Neural progenitor cell (in vitro differentiated cells): ENCODE measurements around the gene CDSN. TPM values are rescaled to one million over a fixed set of nuclear protein-coding genes. Genes with fewer than 3 reads are reported as not detected.

Source experiments
- DNase-seq: peaks from one replicate; pipeline ENCODE4 v3.0.0-alpha.2; 2016; ENCODE audit warnings: low spot score
- H2AFZ ChIP-seq: fragments of 200-600 bp; sonication (generic); replicated peaks from 2 replicates; pipeline ENCODE4 v1.6.1; 2016; ENCODE audit warnings: antibody characterized with exemption
- H3F3A ChIP-seq: fragments of 200-600 bp; sonication (generic); 2 replicates; pipeline ENCODE4 v1.6.1; 2016; ENCODE audit warnings: antibody characterized with exemption, low read depth
- H3K27ac ChIP-seq: fragments of 200-600 bp; sonication (generic); 2 replicates; pipeline ENCODE4 v1.5.1; 2016; ENCODE audit warnings: mild to moderate bottlenecking
- H3K27me3 ChIP-seq: fragments of 200-600 bp; sonication (generic); 2 replicates; pipeline ENCODE4 v1.6.1; 2016; ENCODE audit warnings: mild to moderate bottlenecking, moderate library complexity
- H3K36me3 ChIP-seq: fragments of 200-600 bp; sonication (generic); 2 replicates; pipeline ENCODE4 v1.5.1; 2016
- H3K4me1 ChIP-seq: fragments of 200-600 bp; sonication (generic); 2 replicates; pipeline ENCODE4 v1.6.1; 2016; ENCODE audit warnings: mixed run types
- H3K4me2 ChIP-seq: fragments of 200-600 bp; sonication (generic); 2 replicates; pipeline ENCODE4 v1.6.1; 2016
- H3K4me3 ChIP-seq: fragments of 200-600 bp; sonication (generic); 2 replicates; pipeline ENCODE4 v1.5.1; 2016
- H3K79me2 ChIP-seq: fragments of 200-600 bp; sonication (generic); 2 replicates; pipeline ENCODE4 v1.6.1; 2016; ENCODE audit warnings: low read depth
- H3K9ac ChIP-seq: fragments of 200-600 bp; sonication (generic); 2 replicates; pipeline ENCODE4 v1.6.1; 2016
- H3K9me3 ChIP-seq: fragments of 200-600 bp; sonication (generic); 2 replicates; pipeline ENCODE4 v1.5.1; 2016; ENCODE audit warnings: low read depth
- H4K20me1 ChIP-seq: fragments of 200-600 bp; sonication (generic); 2 replicates; pipeline ENCODE4 v1.6.1; 2016; ENCODE audit warnings: low read depth
- H3K27ac Mint-ChIP-seq: 3 replicates; pipeline ENCODE4 v1.8.0; 2021; ENCODE audit warnings: mixed read lengths
- H3K27me3 Mint-ChIP-seq: 2 replicates; pipeline ENCODE4 v1.8.0; 2022; ENCODE audit warnings: low read depth, mild to moderate bottlenecking, inconsistent platforms, moderate library complexity, mixed read lengths; ENCODE audit not compliant: insufficient read depth
- H3K36me3 Mint-ChIP-seq: 3 replicates; pipeline ENCODE4 v1.8.0; 2021; ENCODE audit warnings: mixed read lengths
- H3K4me1 Mint-ChIP-seq: 3 replicates; pipeline ENCODE4 v1.8.0; 2021; ENCODE audit warnings: mixed read lengths
- H3K4me3 Mint-ChIP-seq: 3 replicates; pipeline ENCODE4 v1.8.0; 2021; ENCODE audit warnings: mild to moderate bottlenecking, moderate library complexity, mixed read lengths
- H3K9me3 Mint-ChIP-seq: 3 replicates; pipeline ENCODE4 v1.8.0; 2020; ENCODE audit warnings: mixed read lengths
- CTCF ChIP-seq: fragments of 200-600 bp; sonication (generic); IDR thresholded peaks from 2 replicates; pipeline ENCODE4 v1.5.1; 2017; ENCODE audit warnings: antibody characterized with exemption, mild to moderate bottlenecking
- EZH2 ChIP-seq: fragments of 200-600 bp; sonication (generic); IDR thresholded peaks from 2 replicates; pipeline ENCODE4 v1.6.1; 2017; ENCODE audit warnings: antibody characterized with exemption, mild to moderate bottlenecking, moderate library complexity
- EZH2phosphoT487 ChIP-seq: fragments of 200-600 bp; sonication (generic); IDR thresholded peaks from 2 replicates; pipeline ENCODE4 v1.6.1; 2017; ENCODE audit warnings: antibody characterized with exemption
- total RNA-seq: library from RNA; depleted of rRNA; stranded (reverse); fragments of >200 nt; gene quantifications from 2 replicates; pipeline ENCODE4 v1.2.3, GENCODE V29; 2015; ENCODE audit warnings: low replicate concordance

The CDSN gene
- total RNA-seq, 1 donor from 2014 or later, result not detected

- H3K4me3 Mint-ChIP-seq, result no peak overlapping the region
- H3K9ac ChIP-seq, result no peak overlapping the region
- H3K4me3 ChIP-seq, result no peak overlapping the region
- H3K27me3 ChIP-seq, result peaks cover 12% of the 10 kb centered on the region
- H3K27ac ChIP-seq, result no peak overlapping the region
- no peaks in the 10 kb centered on the region for H3K9me3 Mint-ChIP-seq
- DNase-seq, result no peak
- H3K4me1 Mint-ChIP-seq, result peaks cover 15% of the 10 kb centered on the region
- H3K27ac Mint-ChIP-seq, result no peak overlapping the region
- TF ChIP-seq CTCF (no peak), EZH2phosphoT487 (no peak), EZH2 (no peak)
- no peak overlapping the region for H3K4me2 ChIP-seq
- H3F3A ChIP-seq, result peaks cover 14% of the 10 kb centered on the region
- H3K9me3 ChIP-seq, result no peaks in the 10 kb centered on the region
- H2AFZ ChIP-seq, result no peak overlapping the region
- no peaks in the 10 kb centered on the region for H3K36me3 ChIP-seq
- H3K36me3 Mint-ChIP-seq, result peaks cover 6% of the 10 kb centered on the region
- H3K4me1 ChIP-seq, result peaks cover 3% of the 10 kb centered on the region
- no peaks in the 10 kb centered on the region for H3K79me2 ChIP-seq
- H4K20me1 ChIP-seq, result no peaks in the 10 kb centered on the region
- peaks cover 4% of the 10 kb centered on the region for H3K27me3 Mint-ChIP-seq
Observed at GRCh38 chr6:31162463-31163165, 42.4 kb upstream of the CDSN start.

- Histone ChIP-seq H3F3A (peaks cover 14% of the 10 kb centered on the region), H4K20me1 (no peaks in the 10 kb centered on the region), H3K79me2 (peaks cover 10% of the 10 kb centered on the region), H3K27ac (no peak overlapping the region), H3K4me1 (peaks cover 10% of the 10 kb centered on the region), H3K9ac (no peak overlapping the region), H3K27me3 (peaks cover 12% of the 10 kb centered on the region), H3K9me3 (no peaks in the 10 kb centered on the region), H3K4me3 (no peak overlapping the region), H3K4me2 (no peak overlapping the region), H2AFZ (no peak overlapping the region), H3K36me3 (no peaks in the 10 kb centered on the region)
- no peak overlapping the region for H3K4me3 Mint-ChIP-seq
- no peaks in the 10 kb centered on the region for H3K9me3 Mint-ChIP-seq
- H3K36me3 Mint-ChIP-seq, result peaks cover 6% of the 10 kb centered on the region
- no peak overlapping the region for H3K27ac Mint-ChIP-seq
- peaks cover 4% of the 10 kb centered on the region for H3K27me3 Mint-ChIP-seq
- TF ChIP-seq EZH2 (no peak), CTCF (no peak), EZH2phosphoT487 (no peak)
- DNase-seq, result no peak
- H3K4me1 Mint-ChIP-seq, result peaks cover 23% of the 10 kb centered on the region
Observed at GRCh38 chr6:31161216-31162126, 41.2 kb upstream of the CDSN start.

GRCh38 chr6:31158863-31159855 lies 38.9 kb upstream of the CDSN start:
- H3K4me1 Mint-ChIP-seq, result peaks cover 26% of the 10 kb centered on the region
- H3K4me3 ChIP-seq, result peak overlapping the region; percentile 87

More at GRCh38 chr6:31158863-31159855, 38.9 kb upstream of the CDSN start:
- Mint-ChIP-seq H3K27ac (peak overlapping the region; percentile 33), H3K9me3 (no peaks in the 10 kb centered on the region), H3K36me3 (peaks cover 14% of the 10 kb centered on the region), H3K27me3 (peaks cover 2% of the 10 kb centered on the region), H3K4me3 (peak overlapping the region; percentile 98)
- H4K20me1 ChIP-seq, result no peaks in the 10 kb centered on the region
- H3K36me3 ChIP-seq, result peaks cover 5% of the 10 kb centered on the region
- TF ChIP-seq EZH2 (no peak), CTCF (peak; percentile 24), EZH2phosphoT487 (no peak)
- H3K9ac ChIP-seq, result peak overlapping the region; percentile 50
- peaks cover 11% of the 10 kb centered on the region for H3K79me2 ChIP-seq
- H2AFZ ChIP-seq, result peak overlapping the region; percentile 90
- no peaks in the 10 kb centered on the region for H3K9me3 ChIP-seq
- peaks cover 10% of the 10 kb centered on the region for H3K4me1 ChIP-seq
- H3K4me2 ChIP-seq, result peak overlapping the region; percentile 93
- no peak overlapping the region for H3K27ac ChIP-seq
- peaks cover 12% of the 10 kb centered on the region for H3K27me3 ChIP-seq
- H3F3A ChIP-seq, result peaks cover 14% of the 10 kb centered on the region
- DNase-seq, result peak; percentile 46
